Psoas muscle (tissue), 8 donors: ENCODE data around the gene MT1X. TPM values are rescaled to one million over a fixed set of nuclear protein-coding genes. Genes with fewer than 3 reads are reported as not detected.

Experiments
- ATAC-seq, 4 donors: fragments of 200-7000 bp; cut with Tn5 transposase; one replicate each; pipeline ENCODE4 v1.9.1; 2020; ENCODE audit warnings: moderate library complexity in 3 of 4, mild to moderate bottlenecking in 2 of 4
- DNase-seq, 2 donors: peaks; one replicate each; pipeline ENCODE4 v3.0.0-alpha.2; 2020
- H3K27ac ChIP-seq: fragments of 200-600 bp; one replicate; pipeline ENCODE4 v1.8.0; 2022
- H3K27me3 ChIP-seq, 3 donors: fragments of 200-600 bp in 1 of 3; one replicate each; pipeline versions ENCODE4 v1.6.1 to v1.8.0; 2013 to 2022; ENCODE audit warnings: low read length in 2 of 3, mild to moderate bottlenecking in 2 of 3, moderate library complexity in 1 of 3; ENCODE audit not compliant: insufficient read depth in 3 of 3
- H3K36me3 ChIP-seq, 2 donors: fragments of 200-600 bp in 1 of 2; one replicate each; pipeline versions ENCODE4 v1.6.1 to v1.8.0; 2013 to 2022; ENCODE audit warnings: low read depth in 1 of 2, mild to moderate bottlenecking in 1 of 2, moderate library complexity in 1 of 2; ENCODE audit not compliant: insufficient read depth in 1 of 2
- H3K4me1 ChIP-seq: fragments of 200-600 bp; one replicate; pipeline ENCODE4 v1.8.0; 2022
- H3K4me3 ChIP-seq: fragments of 200-600 bp; one replicate; pipeline ENCODE4 v1.8.0; 2022; ENCODE audit warnings: mild to moderate bottlenecking
- H3K9me3 ChIP-seq: fragments of 200-600 bp; one replicate; pipeline ENCODE4 v1.8.0; 2022
- WGBS, 3 donors: extraction: QIAGEN DNeasy Blood & Tissue Kit; methylation state at CpG; one replicate each; pipeline versions ENCODE4 v1.1.6 to v1.1.7; 2013; 5-methylcytosine and 5-hydroxymethylcytosine counted together
- intact Hi-C, 2 donors: fragments of 100-400 bp; cut with DNase I; formaldehyde crosslinking; loops; one replicate each; pipeline versions ENCODE4 v1.11.0 to v1.14.2; 2022
- polyA plus RNA-seq, 3 donors: library from polyadenylated mRNA; stranded (reverse); fragments of 200-250 nt; gene quantifications; one replicate each; pipeline ENCODE4 v1.2.3, GENCODE V29; 2013
- total RNA-seq, 4 donors: library from RNA; stranded (reverse); fragmentation: NEBNext Ultra II Directional in 2 of 4; extraction: Animal tissue kit (Norgen Biotek cat#: 25700) in 2 of 4; gene quantifications; one replicate each; pipeline versions ENCODE4 v1.2.1 to v1.2.4, GENCODE V29; 2021 to 2023
- TF ChIP-seq, protein P1 (sequence below): fragments of 200-600 bp; IDR thresholded peaks from one replicate; pipeline ENCODE4 v1.8.0; 2022; ENCODE audit warnings: antibody characterized with exemption
- donor health status: healthy with polysubstance abuse.
- donor health status: DM: no; HTN: no; CAD: no; lungs with moderate emphysema.
- donor health status: Bipolar disorder and iron deficiency.
- donor health status: healthy.
- donor health status: DM: yes; HTN: yes; CAD: no.
- donor health status: DM: no; HTN: no; CAD: no.
- donor health status: DM: no; HTN: no; CAD: no.
- donor health status: DM: yes; HTN: yes; CAD: no.

Gene MT1X
- total and polyA plus RNA-seq, 7 donors: 481 to 16,364 (median 4,271) TPM

DNA sequence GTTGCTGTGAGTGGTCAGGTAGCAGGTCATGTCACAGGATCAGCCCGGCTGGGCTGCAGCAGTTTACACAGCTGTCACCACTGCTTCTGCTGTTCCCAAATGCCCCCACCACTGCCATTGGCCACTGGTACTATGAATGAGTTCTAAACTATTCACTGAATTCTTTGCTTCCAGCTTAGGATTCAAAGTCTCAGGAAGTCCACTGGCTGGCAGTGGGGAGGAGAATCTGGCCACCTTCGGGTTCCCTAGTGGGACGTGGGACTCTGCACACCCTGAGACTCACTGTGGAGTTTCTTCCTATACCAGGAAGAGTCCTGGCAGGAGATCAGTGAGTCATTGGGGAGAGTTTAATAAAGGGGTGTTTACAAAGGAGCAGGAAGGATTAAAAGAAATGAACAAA, 6.9 kb downstream of the MT1X start:
- TF ChIP-seq, protein P1, sequence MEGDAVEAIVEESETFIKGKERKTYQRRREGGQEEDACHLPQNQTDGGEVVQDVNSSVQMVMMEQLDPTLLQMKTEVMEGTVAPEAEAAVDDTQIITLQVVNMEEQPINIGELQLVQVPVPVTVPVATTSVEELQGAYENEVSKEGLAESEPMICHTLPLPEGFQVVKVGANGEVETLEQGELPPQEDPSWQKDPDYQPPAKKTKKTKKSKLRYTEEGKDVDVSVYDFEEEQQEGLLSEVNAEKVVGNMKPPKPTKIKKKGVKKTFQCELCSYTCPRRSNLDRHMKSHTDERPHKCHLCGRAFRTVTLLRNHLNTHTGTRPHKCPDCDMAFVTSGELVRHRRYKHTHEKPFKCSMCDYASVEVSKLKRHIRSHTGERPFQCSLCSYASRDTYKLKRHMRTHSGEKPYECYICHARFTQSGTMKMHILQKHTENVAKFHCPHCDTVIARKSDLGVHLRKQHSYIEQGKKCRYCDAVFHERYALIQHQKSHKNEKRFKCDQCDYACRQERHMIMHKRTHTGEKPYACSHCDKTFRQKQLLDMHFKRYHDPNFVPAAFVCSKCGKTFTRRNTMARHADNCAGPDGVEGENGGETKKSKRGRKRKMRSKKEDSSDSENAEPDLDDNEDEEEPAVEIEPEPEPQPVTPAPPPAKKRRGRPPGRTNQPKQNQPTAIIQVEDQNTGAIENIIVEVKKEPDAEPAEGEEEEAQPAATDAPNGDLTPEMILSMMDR: no peak
- Histone ChIP-seq H3K4me3 (no peak overlapping the region), H3K4me1 (peaks cover 22% of the 10 kb centered on the region), H3K36me3 (no peaks in the 10 kb centered on the region), H3K27ac (no peak overlapping the region), H3K9me3 (no peaks in the 10 kb centered on the region), H3K27me3 (no peaks in the 10 kb centered on the region)
- 49 to 57% (median 55%) methylated on average over 3 of the region's 3 CpGs for WGBS, 3 donors
- no peak for ATAC-seq
- intact Hi-C loops: no loop called here
- no peak for DNase-seq

DNA sequence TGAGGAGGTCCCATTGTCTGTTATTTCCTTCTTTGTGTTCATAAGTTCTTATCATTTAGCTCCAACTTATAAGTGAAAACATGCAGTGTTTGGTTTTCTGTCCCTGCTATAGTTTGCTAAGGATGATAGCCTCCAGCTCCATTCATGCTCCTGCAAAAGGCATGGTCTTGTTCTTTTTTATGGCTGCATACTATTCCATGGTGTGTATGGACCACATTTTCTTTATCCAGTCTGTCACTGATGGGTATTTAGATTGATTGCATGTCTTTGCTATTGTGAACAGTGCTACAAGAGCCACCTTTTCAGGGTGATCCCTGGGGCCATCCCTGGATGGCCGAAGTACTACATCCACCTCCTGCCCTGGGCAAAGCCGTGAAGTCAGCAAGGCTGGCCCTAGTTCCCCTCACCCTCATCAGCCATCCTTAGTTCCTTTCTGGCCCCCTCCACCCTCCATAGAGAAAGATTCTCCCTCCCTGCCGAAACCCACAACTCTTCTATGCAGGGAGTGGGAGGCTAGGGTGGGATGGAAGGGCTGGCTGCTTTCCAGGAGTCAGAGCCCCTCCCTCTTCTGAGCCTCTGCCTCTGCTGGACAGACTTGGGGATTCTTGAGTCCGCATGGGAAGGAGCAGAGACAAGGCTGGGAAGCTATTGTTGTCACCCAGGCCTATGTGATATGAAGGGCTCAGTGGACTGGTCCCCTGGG, 8.3 kb downstream of the MT1X start:
- Histone ChIP-seq H3K27ac (no peak overlapping the region), H3K4me1 (peaks cover 10% of the 10 kb centered on the region), H3K27me3 (no peaks in the 10 kb centered on the region), H3K4me3 (no peak overlapping the region), H3K9me3 (no peaks in the 10 kb centered on the region), H3K36me3 (no peaks in the 10 kb centered on the region)
- WGBS, 3 donors: 71 to 96% (median 85%) methylated on average over 4 of the region's 4 CpGs
- intact Hi-C loops: no loop called here
- TF ChIP-seq, protein P1: no peak
- ATAC-seq: no peak
- no peak for DNase-seq

DNA sequence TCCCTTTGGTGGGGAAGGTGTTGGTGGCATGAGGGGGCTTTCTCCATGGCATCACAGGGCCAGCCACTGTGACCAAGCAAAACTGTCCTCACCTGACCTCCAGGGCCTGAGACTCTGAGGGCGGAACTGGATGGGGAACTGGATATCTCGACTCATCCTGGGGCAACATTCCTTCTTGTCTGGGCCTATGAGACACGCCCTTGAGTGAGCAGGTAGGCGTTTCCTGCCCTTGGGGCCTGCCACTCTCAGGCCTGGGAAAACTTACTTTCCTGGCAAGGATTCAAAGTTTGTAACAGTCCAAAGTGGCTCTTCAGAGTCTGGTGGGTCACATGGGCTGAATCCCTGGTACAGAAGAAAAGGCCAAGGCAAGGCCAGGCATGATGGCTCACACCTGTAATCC, 9.6 kb downstream of the MT1X start:
- Histone ChIP-seq H3K27me3 (no peaks in the 10 kb centered on the region), H3K36me3 (no peaks in the 10 kb centered on the region), H3K27ac (peak overlapping the region; percentile 53), H3K4me1 (no peaks in the 10 kb centered on the region), H3K4me3 (no peak overlapping the region), H3K9me3 (no peaks in the 10 kb centered on the region)
- DNase-seq (no peak), ATAC-seq (peak; percentile 40 to 83 (median 73))
- 17 to 45% (median 19%) methylated on average over 4 of the region's 4 CpGs for WGBS, 3 donors
- intact Hi-C loops: no loop called here
- TF ChIP-seq, protein P1: no peak

DNA sequence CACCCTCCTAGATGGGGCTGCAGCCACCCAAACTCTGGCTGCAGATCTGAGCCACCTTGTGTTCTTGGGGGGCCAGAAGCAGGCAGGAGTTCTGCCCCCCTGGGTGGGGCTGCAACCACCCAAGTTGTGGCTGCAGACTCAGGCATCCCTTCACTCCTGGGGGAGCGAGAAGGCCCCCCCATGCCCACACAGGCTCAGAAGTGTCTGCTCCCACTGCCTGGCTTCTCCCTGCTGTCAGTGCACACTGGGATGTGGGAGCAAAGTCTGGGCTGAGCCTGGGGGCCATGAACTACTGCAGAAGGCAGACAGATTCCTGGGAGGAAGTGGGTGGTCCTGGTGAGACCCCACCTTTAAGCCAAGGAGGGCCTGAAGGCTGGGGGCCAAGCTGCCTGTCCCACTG, 13.0 kb downstream of the MT1X start:
- Histone ChIP-seq H3K9me3 (no peaks in the 10 kb centered on the region), H3K27ac (no peak overlapping the region), H3K36me3 (no peaks in the 10 kb centered on the region), H3K4me1 (no peaks in the 10 kb centered on the region), H3K4me3 (no peak overlapping the region), H3K27me3 (no peaks in the 10 kb centered on the region)
- TF ChIP-seq, protein P1: no peak
- ATAC-seq (no peak), DNase-seq (no peak)
- intact Hi-C loops: no loop called here
- WGBS, 3 donors: 83 to 100% methylated on average over 1 of the region's 1 CpG; no CpG with 5 or more reads in 1 of the 3 donors
